GM18520 (cell line): Measurements from ENCODE around the gene DISC1.

Experiments used
- ATAC-seq: cut with Tn5 transposase; IDR thresholded peaks from one replicate; pipeline ENCODE4 v1.9.1; 2021; ENCODE audit not compliant: unreplicated experiment

Gene DISC1

GRCh38 chr1:231694075-231694431, 67.5 kb downstream of the DISC1 start:
- ATAC-seq = no peak

DNA sequence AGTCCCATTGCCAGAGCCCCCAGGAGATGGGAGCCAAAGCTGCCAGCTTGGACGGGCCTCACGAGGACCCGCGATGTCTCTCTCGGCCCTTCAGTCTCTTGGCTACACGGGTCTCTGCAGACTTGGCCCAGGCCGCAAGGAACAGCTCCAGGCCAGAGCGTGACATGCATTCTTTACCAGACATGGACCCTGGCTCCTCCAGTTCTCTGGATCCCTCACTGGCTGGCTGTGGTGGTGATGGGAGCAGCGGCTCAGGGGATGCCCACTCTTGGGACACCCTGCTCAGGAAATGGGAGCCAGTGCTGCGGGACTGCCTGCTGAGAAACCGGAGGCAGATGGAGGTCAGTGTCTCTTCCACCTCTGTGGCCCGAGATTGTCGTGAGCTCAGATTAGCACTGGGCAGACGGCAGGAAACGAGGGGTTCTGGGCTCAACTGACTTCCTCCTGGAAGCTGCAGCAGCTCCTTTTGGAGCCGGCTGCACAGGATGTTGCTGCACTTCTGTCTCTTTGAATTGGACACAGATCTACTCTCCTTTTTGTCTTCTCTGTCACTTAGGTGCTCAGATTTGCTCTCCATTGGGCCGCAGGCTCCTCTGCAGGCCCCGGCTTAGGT, 68.0 kb downstream of the DISC1 start:
- no peak for ATAC-seq

DNA sequence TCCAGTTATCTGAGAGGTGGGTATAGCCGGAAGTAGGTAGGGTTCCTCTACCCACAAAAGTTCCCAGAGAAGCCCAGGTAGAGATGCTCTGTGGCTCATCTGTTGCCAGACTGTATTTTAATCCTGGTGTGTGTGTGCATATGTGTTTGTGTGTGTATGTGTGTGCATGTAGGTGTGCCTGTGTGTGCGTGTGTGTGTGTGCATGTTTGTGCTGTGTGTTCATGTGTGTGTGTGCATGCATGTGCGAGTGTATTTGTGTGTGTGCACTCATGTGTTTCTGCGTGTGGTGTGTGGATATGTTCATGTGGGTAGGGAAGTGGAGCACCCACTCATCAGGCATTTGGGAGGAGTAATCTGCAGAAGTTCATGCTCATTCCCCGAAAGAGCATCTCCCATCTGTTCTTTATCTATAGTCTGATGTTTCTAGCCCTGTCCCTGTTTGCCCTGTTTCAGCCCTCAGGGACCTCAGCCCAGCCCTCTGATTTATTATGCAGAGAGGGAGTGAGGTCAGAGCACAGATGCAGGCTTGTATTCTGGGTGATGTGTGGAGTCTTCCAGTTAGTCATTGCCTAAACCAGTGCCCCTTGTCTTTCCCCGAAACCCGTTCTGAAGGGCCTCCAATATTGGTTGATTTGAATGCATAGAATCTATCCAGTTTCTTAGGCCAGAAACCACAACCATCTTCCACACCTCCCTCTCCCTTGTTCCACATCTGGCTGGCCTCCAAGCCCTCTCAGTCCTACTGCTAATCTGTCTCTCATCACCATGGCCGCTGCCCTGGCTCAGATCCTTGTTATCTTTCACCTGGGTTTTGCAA, 69.1 kb downstream of the DISC1 start:
- no peak for ATAC-seq

DNA sequence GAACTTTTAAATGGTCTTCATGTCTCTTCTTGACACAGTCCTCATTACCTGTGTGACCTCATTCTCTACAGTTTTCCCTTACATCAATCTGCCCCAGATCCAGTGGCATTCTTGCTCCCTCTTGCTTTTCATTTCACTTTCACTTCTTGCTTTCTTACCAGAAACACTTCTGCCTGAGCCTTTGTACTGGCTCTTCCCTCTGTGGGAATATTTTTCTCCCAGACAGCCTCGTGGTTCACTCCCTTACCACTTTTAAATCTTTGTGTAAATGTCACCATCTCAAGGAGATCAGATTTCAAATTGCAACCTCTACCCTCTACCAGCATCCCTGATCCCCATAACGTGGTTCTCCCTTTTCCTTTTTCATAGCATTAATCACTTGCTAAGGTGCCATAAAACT, 73.2 kb downstream of the DISC1 start:
- no peak for ATAC-seq

GRCh38 chr1:231701306-231701705, 74.7 kb downstream of the DISC1 start:
- ATAC-seq = no peak

- no peak for ATAC-seq
These were observed 75.7 kb downstream of the DISC1 start for GRCh38 chr1:231702331-231702730.

GRCh38 chr1:231702804-231703203, 76.2 kb downstream of the DISC1 start:
- no peak for ATAC-seq

DNA sequence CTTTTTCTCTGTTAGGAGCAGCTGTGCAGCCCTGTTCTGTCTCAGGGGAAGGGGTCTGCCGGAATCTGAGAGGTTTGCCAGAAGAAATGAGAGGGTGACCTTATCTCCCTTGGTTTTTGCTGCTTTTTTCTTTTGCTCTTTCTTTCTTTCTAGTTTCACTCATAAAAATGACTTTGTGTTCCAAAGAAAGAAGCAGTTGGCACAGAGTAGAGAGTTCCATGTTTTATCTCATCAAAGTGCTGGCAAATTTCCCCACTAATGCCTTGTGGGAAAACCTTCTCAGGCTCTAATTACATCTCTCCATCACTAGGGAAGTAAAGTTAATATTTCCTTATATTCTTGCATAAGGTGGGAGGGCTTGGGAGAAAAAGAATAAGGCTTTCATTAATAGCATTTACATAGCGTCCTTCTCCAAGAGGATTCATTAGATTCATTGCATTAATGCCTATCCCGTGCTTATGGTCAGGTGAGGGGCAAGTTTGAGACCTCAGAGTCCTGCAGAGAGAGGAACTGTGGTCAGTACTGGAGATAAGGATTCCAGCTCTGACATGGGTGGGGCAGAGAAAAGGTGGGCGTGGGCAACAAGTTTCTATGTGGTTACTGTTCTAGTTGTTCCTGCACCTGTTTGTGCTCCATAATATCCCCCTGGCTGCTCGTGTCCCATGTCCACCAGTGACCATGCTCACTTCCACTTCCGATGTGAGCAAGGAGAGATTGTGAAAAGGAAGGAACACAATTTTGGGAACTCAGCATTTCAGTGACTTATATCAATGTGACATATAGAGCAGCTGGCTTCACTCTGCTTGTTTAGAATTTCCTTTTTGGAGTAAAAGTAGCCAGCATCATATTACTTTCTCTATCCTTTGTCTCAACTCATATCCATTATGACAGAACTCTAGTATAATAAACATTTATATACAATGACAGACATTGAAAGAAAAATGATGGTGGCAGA, 79.5 kb downstream of the DISC1 start:
- ATAC-seq = no peak

GRCh38 chr1:231706934-231707333, 80.3 kb downstream of the DISC1 start:
- no peak for ATAC-seq

DNA sequence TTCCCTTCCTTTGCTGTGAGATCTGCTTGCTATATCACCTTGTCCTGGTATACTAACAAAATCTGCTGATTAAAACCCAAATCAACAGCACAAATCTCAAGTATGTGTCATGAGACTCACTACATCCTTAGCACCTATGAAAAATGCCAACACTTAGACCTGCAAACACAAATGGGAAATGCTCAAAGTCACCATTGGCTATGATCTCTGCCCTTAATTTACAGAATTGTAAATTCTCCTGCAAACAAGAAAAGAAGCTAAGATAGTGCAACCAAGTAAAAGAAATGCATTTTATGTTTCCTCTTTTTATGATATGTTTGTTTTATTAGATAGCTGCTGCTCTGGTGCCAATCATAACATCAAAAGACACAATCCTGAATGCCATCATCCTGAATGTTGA, 80.8 kb downstream of the DISC1 start:
- no peak for ATAC-seq

- ATAC-seq = no peak
These were observed 81.8 kb downstream of the DISC1 start for GRCh38 chr1:231708394-231708793.

- no peak for ATAC-seq
These were observed 87.8 kb downstream of the DISC1 start for GRCh38 chr1:231714440-231714839.

DNA sequence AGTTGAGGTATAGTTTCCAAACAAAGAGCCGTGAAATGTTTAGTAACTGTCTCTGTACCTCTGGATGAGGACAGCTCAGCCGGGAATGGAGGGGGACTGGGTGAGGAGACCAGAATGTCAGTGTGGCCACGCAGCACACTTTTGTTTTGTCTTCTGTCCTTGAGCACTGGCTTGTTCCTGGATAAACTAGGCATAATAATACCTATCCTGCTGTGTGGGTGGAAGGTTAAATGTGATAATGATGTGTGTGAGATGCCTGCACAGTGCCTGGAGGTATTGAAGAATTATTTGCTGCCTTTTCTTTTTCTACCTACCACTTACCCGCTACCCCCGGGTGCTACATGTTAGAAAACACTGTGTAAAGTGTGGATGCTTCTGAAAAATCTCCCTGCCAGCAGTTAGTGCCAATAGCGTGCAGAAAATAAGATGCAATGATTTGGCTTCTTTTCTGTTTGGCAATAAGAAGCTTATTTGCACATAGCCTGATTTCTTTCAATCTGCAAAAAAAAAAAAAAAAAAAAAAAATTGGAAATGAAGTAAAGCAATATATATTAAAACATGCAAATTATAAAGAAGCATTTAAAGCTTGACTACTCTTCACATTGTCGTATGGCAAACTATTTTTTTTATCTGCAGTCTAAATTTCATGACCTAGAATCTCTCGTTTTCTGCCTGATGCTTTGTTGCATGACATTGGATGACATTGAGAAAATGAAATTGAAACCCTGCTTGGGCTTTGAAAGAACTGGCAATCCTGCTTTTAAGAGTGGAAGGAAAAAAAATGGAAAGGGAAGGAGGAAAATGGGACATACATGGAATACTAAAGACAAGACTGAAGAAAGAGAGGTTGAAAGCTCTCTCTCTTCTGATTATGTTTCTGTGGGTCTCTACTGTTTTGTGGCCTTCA, 89.5 kb downstream of the DISC1 start:
- ATAC-seq = no peak

DNA sequence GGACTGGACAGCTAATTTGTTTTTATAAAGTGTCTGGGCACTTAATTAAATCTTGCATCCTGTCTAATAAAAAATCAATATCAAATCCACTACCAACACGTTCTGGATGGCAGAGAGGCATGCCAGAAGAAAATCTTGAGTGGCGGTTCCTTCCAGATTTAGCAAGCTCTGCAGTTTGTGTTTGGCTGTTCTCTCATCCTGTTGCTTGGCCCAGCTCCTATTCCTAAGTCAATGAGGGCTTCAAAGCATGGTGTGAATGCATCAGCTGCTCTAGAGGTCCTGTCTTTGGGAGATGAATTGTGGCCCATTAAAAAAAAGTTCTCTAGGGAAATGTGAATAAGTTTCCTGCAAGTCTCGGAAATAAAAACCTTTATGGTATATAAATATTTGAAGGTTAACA, 90.3 kb downstream of the DISC1 start:
- no peak for ATAC-seq

DNA sequence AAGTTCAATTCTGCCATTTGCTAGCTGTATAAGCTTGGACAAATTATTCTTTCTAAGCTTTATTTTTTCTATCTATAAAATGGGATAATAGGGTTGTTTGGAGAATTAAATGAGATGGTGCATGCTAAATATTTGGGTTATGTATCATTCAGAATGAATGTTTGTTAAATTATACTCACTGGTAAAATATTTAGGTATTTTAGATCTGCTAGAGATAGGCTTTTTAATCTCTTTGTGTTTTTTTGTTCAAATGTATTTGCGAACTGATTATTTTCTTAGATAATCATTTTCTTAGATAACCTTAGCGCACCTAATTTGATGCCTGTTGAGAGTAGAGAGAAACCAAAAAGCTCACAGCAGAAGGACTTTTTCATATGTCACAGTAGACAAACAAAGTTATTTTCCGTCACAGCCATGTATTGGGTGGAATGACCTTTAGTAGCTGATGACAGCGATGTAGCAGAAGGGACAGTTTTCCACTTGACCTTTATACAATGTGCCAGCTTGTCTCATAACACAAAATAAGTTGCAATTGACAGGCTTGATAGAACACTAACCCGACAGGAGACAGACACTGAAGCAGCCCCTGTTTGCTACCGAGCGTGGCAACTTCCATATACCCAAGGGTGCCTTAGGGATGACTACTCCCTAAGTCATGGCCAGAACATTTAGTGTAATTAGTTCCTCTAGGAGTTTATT, 93.0 kb downstream of the DISC1 start:
- ATAC-seq = no peak

DNA sequence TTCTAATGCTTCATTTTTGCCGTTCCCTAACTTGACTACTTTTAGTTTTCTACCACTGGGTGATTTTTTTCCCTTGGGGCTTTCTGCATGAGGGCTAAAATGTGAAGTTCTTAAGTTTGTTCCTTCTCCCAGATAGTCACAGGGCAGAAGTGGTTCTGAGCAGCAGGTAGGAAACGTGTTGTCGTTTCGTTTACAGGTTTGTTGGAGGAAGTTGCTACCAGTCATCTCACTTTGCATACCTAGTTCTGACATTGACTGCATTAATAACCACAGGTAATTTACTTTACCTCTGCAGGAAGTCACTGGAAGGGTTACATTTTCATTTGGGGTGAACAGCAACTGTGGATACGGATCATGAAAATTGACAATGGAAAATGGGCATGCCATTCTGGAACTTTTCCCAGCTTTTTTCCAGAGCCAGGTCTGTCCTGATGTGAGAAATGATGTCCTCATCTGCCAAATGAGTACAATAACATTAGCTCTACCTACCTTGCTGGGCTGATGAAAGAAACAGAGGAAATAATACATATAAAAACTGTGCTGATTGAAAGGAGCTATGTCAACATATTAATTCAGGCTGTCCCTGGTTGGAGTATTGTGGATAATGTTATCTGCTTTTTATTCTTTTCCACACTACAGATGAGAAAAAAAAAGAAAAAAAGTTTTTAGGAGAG, 94.2 kb downstream of the DISC1 start:
- no peak for ATAC-seq

DNA sequence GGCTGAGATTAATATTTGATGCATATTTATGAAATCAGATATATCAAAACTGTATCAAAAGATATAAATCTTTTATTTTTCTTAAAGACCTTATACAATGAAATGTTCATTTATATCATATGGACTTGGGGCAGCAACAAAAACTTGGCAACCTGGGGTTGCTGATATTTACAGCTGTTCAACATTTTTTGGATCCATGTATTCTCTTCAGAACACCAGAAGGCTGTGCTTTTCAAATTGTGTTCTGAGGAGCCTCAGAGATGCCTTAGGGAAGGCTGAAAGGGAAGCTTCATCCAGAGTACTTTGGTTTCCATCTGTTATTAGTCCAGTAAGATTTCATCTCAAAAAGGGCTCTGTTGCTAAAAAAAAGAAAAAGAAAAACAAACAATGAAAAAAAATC, 94.8 kb downstream of the DISC1 start:
- no peak for ATAC-seq

- no peak for ATAC-seq
These were observed 95.8 kb downstream of the DISC1 start for GRCh38 chr1:231722356-231722755.

DNA sequence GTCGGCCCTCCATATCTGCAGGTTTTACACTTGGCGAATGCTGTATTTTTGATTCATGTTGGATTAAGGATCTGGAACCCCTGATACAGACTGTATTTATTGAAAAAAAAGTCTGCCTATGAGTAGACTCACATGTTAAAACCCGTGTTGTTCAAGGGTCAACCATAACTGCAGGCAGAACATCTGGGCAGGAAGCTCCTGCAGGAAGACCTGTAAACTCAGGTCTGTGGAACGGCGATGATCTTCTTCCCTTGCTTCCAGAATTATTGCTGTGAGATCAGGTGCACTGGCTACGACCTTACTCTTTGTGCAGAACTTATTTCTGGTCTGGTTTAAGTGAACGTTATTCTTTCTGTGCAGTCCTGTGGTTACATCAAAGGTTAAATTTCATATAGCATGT, 96.6 kb downstream of the DISC1 start:
- no peak for ATAC-seq

GRCh38 chr1:231724041-231724440, 97.5 kb downstream of the DISC1 start:
- ATAC-seq = no peak
